Tibial artery (tissue), 4 donors: ENCODE results near the gene BCL2A1.
A peak's percentile ranks its signal among the peaks of the same experiment; 100 is the strongest.

Experiments
- DNase-seq, 2 donors: peaks; one replicate each; pipeline ENCODE4 v3.0.0-alpha.2; 2019
- H3K27ac ChIP-seq, 2 donors: fragments of 200-600 bp; sonication (generic) in 1 of 2; 1 replicate in 1 of 2; 2 replicates in 1 of 2; pipeline ENCODE4 v1.5.1; 2018 to 2019; ENCODE audit warnings: mild to moderate bottlenecking in 1 of 2
- H3K27me3 ChIP-seq, 2 donors: fragments of 200-600 bp; sonication (generic) in 1 of 2; one replicate each; pipeline versions ENCODE4 v1.5.1 to v1.6.0; 2016 to 2019
- H3K36me3 ChIP-seq, 3 donors: fragments of 200-600 bp; sonication (generic) in 2 of 3; one replicate each; pipeline ENCODE4 v1.5.1; 2016 to 2019; ENCODE audit warnings: mild to moderate bottlenecking in 2 of 3
- H3K4me1 ChIP-seq, 4 donors: fragments of 200-600 bp; sonication (generic) in 2 of 4; 1 replicate in 3 of 4; 2 replicates in 1 of 4; pipeline ENCODE4 v1.5.1; 2016 to 2019
- H3K4me3 ChIP-seq, 2 donors: fragments of 200-600 bp; sonication (generic) in 1 of 2; 1 replicate in 1 of 2; 2 replicates in 1 of 2; pipeline ENCODE4 v1.5.1; 2018 to 2019; ENCODE audit warnings: mild to moderate bottlenecking in 2 of 2
- H3K9me3 ChIP-seq, 3 donors: fragments of 200-600 bp; sonication (generic) in 1 of 3; one replicate each; pipeline ENCODE4 v1.5.1; 2016 to 2019
- intact Hi-C: fragments of 100-400 bp; cut with DNase I; formaldehyde crosslinking; loops from one replicate; pipeline ENCODE4 v1.15.0; 2023; ENCODE audit warnings: low total_unique reads
- TF ChIP-seq, protein P1 (sequence below), 2 experiments: fragments of 200-600 bp in 1 of 2; fragments of 450-650 bp in 1 of 2; IDR thresholded peaks; one replicate each; pipeline ENCODE4 v1.5.1; 2017 to 2019; ENCODE audit warnings: antibody characterized with exemption in 2 of 2, mild to moderate bottlenecking in 1 of 2, moderate library complexity in 1 of 2

BCL2A1 gene

DNA sequence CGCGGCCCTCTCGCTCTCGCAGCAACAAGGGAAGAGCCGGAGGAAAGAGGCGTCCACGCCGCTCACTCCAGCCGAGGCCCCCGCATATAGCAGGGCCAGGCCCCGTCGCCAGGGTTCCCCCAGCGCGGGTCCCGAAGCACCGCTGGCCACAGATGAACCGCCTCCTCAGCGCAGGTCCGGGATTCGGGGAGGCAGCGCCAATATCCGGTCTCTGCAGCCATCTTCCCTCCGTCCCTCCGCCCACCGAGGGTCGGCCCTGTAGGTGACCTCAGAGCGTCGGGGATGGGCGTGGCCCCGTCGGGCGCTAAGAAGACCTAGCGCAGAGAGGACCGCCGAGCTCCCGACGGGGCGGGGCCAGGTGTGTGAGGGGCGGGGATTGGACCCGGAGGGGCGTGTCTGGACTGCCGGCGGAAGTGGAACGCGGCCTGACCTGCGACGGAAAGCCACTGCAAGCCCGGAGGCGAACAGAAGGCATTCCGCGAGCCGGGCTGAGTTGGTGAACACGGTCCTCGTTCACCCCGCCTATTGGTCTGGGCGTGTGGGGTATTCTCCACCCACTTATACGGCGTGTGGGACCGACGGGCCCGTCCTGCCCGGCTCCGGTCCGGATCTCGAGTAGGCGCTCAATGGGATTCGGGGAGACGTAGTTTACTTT lies 47.4 kb downstream of the BCL2A1 start:
- intact Hi-C loops, result loop anchor here (10.0 kb wide), 2 partner anchors 131 to 251 kb away; partner anchors contain the start of gene ZFAND6
- Histone ChIP-seq H3K27me3 (no peaks in the 10 kb centered on the region), H3K4me1 (peaks cover 0 to 12% (median 8%) of the 10 kb centered on the region in 4 donors), H3K36me3 (peaks cover 15 to 26% (median 26%) of the 10 kb centered on the region in 3 donors), H3K27ac (peak overlapping the region; percentile 90 to 91), H3K9me3 (peaks cover 8 to 27% (median 27%) of the 10 kb centered on the region in 3 donors), H3K4me3 (peak overlapping the region; percentile 74 to 83)
- DNase-seq, result peak; percentile 89 to 96
- TF ChIP-seq, protein P1, sequence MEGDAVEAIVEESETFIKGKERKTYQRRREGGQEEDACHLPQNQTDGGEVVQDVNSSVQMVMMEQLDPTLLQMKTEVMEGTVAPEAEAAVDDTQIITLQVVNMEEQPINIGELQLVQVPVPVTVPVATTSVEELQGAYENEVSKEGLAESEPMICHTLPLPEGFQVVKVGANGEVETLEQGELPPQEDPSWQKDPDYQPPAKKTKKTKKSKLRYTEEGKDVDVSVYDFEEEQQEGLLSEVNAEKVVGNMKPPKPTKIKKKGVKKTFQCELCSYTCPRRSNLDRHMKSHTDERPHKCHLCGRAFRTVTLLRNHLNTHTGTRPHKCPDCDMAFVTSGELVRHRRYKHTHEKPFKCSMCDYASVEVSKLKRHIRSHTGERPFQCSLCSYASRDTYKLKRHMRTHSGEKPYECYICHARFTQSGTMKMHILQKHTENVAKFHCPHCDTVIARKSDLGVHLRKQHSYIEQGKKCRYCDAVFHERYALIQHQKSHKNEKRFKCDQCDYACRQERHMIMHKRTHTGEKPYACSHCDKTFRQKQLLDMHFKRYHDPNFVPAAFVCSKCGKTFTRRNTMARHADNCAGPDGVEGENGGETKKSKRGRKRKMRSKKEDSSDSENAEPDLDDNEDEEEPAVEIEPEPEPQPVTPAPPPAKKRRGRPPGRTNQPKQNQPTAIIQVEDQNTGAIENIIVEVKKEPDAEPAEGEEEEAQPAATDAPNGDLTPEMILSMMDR (IDR thresholded peaks at IDR 0.05), result peak in 1 of 2 experiments; percentile 4

DNA sequence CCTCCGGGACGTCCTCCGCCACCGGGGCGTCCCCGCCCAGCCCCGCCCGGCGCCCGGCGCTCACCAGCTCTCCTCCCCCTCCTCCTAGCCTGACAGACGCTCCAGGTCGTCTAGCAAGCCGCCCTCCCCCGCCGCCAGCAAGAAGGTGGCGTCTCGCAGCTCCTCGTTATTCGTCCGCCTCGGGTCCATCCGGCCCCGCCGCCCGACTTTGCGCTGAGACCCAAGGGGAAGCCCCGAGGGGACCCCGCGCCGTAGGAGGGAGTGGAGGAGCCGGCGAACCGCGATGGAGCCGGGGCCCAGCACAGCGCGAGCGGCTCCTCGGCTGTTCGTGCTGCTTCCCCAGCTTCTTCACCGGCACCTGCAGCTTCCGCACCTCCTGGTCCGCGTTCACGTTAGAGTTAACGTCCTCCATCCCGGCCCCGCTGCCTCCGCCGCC lies 47.9 kb downstream of the BCL2A1 start:
- Histone ChIP-seq H3K4me1 (peaks cover 0 to 12% (median 8%) of the 10 kb centered on the region in 4 donors), H3K36me3 (peaks cover 15 to 26% (median 26%) of the 10 kb centered on the region in 3 donors), H3K27ac (peak overlapping the region; percentile 90 to 91), H3K27me3 (no peaks in the 10 kb centered on the region), H3K9me3 (peaks cover 9 to 30% (median 30%) of the 10 kb centered on the region in 3 donors), H3K4me3 (peak overlapping the region; percentile 74 to 83)
- intact Hi-C loops, result loop anchor here (10.0 kb wide), 2 partner anchors 132 to 252 kb away; partner anchors contain the start of gene ZFAND6
- peak; percentile 45 to 79 for DNase-seq
- TF ChIP-seq, protein P1 (IDR thresholded peaks at IDR 0.05), result no peak

DNA sequence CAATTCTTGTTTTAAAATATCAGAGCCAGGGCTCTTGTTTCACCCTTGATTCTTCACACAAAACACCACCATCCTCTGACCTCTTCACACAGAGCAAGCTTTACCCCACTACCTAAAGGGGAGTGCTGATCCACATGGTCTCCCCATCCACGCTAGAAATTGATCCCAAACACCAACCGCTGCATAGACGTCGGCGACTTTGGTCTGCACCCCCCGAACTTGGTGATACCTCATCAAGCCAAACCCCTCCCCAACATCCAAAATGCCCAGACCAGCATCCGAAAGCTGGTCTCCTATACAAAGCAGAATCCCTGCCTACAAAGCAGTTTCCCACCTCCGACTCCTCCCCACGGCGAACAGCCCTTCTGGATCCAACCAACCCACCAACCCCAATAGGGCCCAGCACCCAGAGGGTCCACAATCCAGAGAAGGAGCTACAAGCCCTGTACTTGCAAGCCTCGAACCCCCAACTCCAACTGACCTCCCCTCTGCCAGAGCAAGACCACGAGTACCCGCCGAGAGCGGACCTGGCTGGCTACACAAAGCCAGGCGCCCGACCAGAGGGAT lies 48.4 kb downstream of the BCL2A1 start:
- peak overlapping the region; percentile 90 to 91 for H3K27ac ChIP-seq
- peaks cover 12 to 35% (median 35%) of the 10 kb centered on the region in 3 donors for H3K9me3 ChIP-seq
- no peak for DNase-seq
- H3K36me3 ChIP-seq, result peaks cover 15 to 26% (median 26%) of the 10 kb centered on the region in 3 donors
- H3K27me3 ChIP-seq, result no peaks in the 10 kb centered on the region
- peak overlapping the region; percentile 74 to 83 for H3K4me3 ChIP-seq
- intact Hi-C loops, result loop anchor here (10.0 kb wide), 2 partner anchors 132 to 252 kb away; partner anchors contain the start of gene ZFAND6
- TF ChIP-seq, protein P1 (IDR thresholded peaks at IDR 0.05), result no peak
- H3K4me1 ChIP-seq, result peaks cover 0 to 12% (median 8%) of the 10 kb centered on the region in 4 donors

DNA sequence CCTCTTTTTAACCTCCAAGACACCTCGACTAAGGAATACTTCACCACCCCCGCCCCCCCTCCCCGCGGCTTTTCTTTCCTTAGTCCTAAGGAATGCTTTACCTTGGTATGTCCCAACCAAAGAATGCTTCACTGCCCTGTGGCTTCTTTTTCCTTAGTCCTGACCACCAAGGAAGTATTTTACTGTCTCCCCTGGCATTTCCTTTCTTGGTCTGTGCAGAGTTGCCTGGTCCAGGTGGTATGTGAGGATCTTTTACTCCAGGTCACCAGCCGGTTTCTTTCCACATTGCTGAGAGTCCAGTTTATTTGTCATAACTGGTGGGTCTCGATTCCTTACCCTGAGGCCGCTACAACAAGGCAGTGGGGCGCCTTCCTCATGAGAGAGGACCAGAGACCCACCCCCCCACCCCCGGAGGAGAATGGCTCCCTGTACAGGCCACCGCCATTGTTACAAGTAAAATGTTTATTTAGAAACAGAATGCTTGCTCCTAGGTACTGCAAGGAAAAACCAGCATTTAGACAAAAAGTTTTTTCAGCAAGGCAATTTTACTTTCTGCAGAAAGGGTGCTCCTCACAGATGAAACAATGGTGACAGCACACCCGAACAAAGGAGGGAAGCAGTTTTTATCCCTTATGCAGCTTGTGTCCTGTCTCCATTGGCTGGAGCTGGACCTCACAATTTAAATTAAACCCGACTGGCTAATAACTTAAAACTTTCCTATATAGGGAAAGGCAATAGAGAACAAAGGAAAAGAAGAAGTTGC lies 51.1 kb downstream of the BCL2A1 start:
- no peak for DNase-seq
- H3K27me3 ChIP-seq, result no peaks in the 10 kb centered on the region
- intact Hi-C loops, result loop anchor here (10.0 kb wide), 2 partner anchors 135 to 255 kb away; partner anchors contain the start of gene ZFAND6
- peaks cover 15 to 26% (median 26%) of the 10 kb centered on the region in 3 donors for H3K36me3 ChIP-seq
- no peak overlapping the region for H3K4me3 ChIP-seq
- peaks cover 23 to 59% (median 59%) of the 10 kb centered on the region in 3 donors for H3K9me3 ChIP-seq
- TF ChIP-seq, protein P1 (IDR thresholded peaks at IDR 0.05), result no peak
- no peak overlapping the region for H3K27ac ChIP-seq
- peaks cover 0 to 12% (median 8%) of the 10 kb centered on the region in 4 donors for H3K4me1 ChIP-seq

DNA sequence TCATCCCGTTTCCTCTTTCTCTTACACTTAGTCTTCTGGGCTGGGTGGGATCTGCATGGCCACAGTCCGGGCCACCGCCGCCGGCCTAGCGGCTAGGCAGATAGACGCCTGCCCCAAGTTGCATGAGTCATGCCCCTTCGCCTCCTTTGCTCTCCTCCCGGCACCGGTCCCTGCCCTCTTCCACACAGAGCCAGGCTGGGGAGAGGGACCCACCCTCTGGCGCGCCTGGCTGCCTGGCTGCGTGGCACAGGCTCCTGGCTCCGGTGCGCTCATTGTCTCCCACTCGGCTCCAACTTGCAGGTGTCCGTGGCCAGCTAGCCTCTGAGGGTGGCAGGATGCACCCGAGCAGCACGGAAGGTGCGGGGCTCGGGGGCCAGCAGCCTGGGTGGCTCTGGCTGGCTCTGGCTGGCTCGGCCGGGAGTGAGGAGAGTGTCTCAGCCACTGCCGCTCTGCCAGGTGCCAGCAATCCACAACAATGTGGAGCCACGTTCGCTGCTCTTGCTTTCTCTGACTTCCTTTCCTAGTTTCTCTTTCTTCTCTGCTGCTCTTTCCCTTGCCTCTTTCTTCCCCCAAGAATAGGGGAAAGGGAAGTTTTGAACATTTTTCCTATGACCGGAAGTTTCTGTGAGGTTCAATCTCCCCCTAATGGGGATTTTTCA lies 51.8 kb downstream of the BCL2A1 start:
- Histone ChIP-seq H3K9me3 (peaks cover 27 to 64% (median 59%) of the 10 kb centered on the region in 3 donors), H3K4me3 (no peak overlapping the region), H3K27me3 (no peaks in the 10 kb centered on the region), H3K36me3 (peaks cover 15 to 26% (median 26%) of the 10 kb centered on the region in 3 donors), H3K4me1 (peaks cover 0 to 9% (median 7%) of the 10 kb centered on the region in 4 donors), H3K27ac (no peak overlapping the region)
- intact Hi-C loops, result no loop called here
- TF ChIP-seq, protein P1 (IDR thresholded peaks at IDR 0.05), result no peak
- DNase-seq, result no peak
